ENCODE measurements around the gene UBE2G1.
"Not testable (repeated sequence)": the region's sequence is repeated elsewhere in the genome, so short reads cannot be mapped to it uniquely, and the experiment has no call there.

The UBE2G1 gene

DNA sequence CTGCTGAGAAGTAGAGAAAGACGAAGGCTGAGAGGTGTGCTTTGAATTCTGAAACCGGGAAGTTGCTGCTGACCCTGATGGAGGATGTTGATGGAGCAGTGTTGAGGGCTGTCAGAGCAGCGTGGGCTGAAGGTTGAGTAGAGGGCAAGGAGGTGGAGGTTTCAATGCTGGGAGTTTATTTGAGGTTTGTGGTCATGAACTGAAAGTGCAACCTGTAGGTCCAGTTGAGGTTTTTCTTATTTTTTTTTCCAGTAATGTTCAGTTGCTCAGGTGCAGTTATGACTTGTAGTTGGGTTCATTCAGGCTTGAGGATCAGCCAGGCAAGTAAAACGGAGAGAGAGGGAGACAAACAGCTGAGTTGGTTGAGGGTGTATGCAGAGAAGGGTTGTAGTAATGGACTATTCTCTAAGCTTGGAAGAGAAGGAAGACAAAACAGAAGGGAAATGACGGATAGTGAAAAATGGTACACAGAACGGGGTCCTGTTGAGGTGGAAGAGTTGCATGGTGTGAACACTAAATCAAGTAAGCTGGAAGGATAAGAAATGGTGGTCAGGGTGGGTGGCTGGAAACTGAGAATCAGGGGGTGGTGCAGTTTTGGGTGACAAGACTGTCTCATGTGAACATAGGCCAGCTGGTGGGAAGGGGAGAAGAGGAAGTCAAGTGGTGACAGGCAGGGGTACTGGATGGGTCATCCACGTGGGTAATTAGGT is 8.7 kb upstream of the UBE2G1 start:
- no peak for DNase-seq

- no peak for DNase-seq
Observed at GRCh38 chr17:4369557-4370230, 3.2 kb upstream of the UBE2G1 start.

GRCh38 chr17:4368341-4368740 is 1.9 kb upstream of the UBE2G1 start:
- DNase-seq, result no peak

- not testable (repeated sequence) for DNase-seq
Observed at GRCh38 chr17:4367177-4367576, 702 bp upstream of the UBE2G1 start.

GRCh38 chr17:4365628-4366326 is 698 bp downstream of the UBE2G1 start:
- DNase-seq, result peak in 1 of 2 experiments; percentile 27

DNA sequence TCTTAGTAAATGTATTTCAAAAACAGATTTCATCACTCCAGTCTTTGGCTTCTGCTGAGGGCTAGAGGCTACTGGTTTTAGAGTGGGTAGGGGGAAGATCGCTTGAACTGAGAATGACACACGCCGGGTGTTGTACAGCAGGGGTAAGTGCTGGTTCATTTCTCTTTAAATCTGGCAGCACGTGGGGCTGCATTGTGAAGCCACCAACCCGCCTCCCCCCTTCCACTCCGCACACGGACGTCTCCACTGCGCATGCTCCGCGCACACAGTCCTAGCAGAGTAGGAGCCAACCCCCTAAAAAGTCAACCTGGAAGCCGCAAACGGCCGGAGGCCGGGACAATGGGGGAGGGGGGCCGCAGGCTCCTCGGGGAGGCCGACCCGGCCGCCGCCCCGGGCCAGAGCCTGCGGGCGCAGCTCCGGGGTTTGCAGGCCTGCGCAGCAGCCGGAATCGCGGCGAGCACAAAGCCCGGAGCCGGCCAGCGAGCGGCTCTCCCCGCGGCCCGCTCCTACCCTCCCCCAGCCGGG is 1.3 kb downstream of the UBE2G1 start:
- DNase-seq, result peak; percentile 93 to 96

GRCh38 chr17:4364622-4365041 is 1.8 kb downstream of the UBE2G1 start:
- no peak for DNase-seq

DNA sequence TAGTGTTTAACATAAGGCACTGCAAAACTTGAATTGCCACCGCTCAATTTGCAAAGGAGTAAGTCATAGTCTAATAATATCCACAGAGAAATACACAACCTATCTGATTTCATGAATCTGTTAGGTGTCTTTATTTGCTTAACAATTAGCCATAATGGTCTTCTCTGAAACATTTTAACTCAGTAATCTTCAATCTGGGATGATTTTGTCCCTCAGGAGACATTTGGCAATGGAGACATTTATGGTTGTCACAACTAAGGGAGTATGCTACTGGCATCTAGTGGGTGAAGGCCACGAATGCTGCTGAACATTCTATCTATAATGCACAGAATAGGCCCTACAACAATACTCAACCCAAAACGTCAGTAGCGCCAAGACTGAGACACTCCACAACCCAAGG is 4.3 kb downstream of the UBE2G1 start:
- DNase-seq, result no peak

DNA sequence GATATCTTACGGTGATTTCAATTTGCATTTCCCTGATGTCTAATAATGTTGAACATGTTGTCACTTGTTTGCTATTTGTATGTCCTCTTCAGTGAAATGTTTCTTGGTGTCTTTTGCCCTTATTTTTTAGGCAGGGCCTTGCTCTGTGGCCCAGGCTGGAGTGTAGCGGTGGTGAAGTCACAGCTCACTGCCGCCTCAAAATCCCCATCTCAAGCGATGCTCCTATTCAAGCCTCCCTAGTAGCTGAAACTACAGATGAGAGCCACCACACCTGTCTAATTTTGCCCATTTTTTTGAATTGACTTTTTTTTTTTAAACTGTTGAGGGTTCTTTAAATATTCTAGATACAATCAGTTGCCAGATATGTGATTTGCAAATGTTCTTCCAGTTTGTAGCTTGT is 8.3 kb downstream of the UBE2G1 start:
- no peak for DNase-seq

DNA sequence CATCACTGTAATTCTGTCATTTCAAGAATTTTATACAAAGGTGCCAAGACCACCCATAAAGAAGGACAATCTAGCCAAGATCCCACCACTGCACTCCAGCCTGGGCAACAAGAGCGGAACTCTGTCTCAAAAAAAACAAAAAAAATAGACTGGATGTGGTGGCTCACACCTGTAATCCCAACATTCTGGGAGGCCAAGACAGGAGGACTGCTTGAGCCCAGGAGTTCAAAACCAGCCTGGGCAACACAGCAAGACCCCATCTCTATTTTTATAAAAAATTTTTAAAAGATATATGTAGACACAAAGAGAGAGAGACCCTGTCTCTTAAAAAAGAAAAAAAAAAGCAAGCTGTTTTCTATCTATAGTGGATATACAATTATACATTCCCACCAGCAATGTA is 8.8 kb downstream of the UBE2G1 start:
- DNase-seq, result no peak

- no peak for DNase-seq
Observed at GRCh38 chr17:4357030-4357628, 9.3 kb downstream of the UBE2G1 start.

DNA sequence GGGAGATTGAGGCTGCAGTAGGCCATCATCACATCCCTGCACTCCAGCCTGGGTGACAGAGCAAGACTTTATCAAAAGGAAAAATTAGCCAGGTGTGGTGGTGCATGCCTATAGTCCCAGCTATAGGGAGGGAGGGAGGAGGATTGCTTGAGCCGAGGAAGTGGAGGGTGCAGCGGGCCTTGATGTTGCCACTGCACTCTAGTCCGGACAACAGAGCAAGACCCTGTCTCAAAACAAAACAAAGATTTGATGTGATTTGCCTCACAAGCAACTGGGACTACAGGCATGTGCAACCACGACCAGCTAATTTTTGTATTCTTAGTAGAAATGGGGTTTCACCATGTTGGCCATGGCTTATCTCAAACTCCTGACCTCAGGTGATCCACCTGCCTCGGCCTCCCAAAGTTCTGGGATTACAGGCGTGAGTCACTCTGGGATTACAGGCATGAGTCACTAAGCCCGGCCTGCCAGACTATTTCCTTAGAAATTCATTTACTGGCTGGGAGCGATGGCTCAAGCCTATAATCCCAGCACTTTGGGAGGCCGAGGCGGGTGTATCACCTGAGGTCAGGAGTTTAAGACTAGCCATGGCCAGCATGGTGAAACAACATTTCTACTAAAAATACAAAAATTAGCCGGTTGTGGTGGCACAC is 11.5 kb downstream of the UBE2G1 start:
- DNase-seq, result no peak

- no peak for DNase-seq
Observed at GRCh38 chr17:4354206-4354605, 12.3 kb downstream of the UBE2G1 start.

DNA sequence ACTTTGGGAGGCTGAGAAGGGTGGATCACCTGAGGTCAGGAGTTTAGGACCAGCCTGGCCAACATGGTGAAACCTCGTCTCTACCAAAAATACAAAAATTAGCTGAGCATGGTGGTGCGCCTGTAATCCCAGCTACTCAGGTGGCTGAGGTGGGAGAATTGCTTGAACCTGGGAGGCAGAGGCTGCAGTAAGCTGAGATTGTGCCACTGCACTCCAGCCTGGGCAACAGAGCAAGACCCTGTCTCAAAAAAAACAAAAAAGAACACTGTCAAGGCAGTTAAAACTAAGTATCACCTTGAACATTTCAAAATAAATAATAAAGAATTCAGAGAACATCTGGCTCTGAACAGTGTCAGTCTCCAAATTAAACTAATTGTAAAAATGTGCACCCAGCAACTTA is 16.3 kb downstream of the UBE2G1 start:
- not testable (repeated sequence) for DNase-seq

- DNase-seq, result no peak
Observed at GRCh38 chr17:4345581-4346252, 20.8 kb downstream of the UBE2G1 start.

GRCh38 chr17:4344926-4345325 is 21.5 kb downstream of the UBE2G1 start:
- no peak for DNase-seq

DNA sequence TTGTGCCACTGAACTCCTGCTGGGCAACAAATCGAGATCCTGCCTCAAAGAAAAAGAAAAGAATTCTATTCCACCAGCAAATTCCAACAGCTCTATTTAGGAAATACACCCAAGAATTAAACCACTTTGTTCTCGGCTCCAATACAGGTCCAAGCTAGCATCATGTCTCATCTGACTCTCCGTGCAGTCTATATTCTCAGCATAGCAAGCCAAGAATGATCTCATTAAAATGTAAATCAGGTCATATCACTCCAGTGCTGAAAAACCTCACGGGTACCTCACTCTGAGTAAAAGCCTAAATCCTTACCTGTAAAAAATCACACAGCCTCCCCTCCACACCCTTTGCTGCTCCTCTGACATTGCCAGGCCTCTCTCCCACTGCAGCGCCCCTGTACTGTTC is 23.9 kb downstream of the UBE2G1 start:
- DNase-seq, result no peak

DNA sequence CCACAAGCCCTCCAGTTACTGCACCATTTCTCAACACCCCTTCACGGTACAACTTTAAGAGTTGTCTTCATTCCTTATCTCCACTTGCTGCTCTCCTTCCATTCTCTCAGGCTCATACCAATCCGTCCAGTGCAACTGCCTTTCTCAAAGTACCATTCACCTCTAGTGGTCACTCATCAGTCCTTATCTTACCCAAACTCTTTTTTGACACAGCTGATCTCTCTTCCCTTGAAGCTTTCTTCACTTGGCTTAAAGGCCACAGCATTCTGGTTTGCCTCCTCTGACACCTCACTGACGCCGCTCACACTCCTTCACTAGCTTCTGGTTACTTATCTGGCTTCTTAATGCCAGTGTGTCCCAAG is 24.9 kb downstream of the UBE2G1 start:
- no peak for DNase-seq

- DNase-seq, result no peak
Observed at GRCh38 chr17:4340914-4341615, 25.4 kb downstream of the UBE2G1 start.

DNA sequence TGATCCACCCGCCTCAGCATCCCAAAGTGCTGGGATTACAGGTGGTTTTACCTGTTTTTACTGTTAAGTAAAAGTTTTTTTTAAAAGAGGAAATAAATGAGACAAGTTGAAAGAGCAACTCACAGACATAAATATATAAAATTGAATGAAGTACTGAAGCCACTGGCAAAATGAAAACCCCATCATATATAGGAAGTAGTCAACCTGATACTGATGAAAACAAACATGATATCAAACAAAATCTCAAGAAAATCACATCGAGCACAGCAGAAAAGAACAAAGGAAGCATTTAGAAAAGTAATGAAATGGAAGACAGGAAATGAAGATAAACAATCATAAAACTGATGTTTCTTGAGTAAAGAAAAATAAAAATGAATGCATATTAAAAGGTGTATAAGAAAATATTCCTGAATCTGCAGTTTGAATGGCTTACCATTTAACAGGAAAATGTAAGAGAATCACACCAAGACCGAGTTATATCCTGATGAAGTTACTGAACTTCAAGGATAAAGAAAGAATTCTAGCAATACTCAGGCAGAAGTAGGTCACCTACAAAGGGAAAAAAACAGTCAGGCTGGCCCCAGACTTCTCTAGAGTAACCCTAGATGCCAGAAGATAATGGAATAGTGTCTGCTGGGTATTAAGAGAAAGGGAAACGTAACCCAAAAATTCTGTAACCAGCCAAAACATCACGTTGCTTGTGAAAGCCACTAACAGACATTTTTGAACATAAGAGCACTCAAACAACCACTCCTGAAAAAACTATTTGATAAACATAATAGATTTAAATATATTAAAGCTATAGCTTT is 31.5 kb downstream of the UBE2G1 start:
- DNase-seq, result no peak

GRCh38 chr17:4334332-4334731 is 32.1 kb downstream of the UBE2G1 start:
- DNase-seq, result no peak

Measured in SHP77 (cell line).